HepG2 (cell line): ENCODE data around the gene ABCG1.

ENCODE experiments used
- CTCF ChIP-seq: sonication (generic); formaldehyde crosslinking; IDR thresholded peaks from 2 replicates; pipeline ENCODE4 v1.5.0; 2020; ENCODE audit warnings: mild to moderate bottlenecking, missing genetic modification reagents, moderate library complexity
- ELF4 ChIP-seq: sonication (generic); formaldehyde crosslinking; IDR thresholded peaks from 2 replicates; pipeline ENCODE4 v1.5.0; 2020; ENCODE audit warnings: missing genetic modification reagents, mild to moderate bottlenecking, moderate library complexity, borderline replicate concordance

- TF ChIP-seq CTCF (CRISPR knock-in tag) (no peak), ELF4 (CRISPR knock-in tag) (no peak)
These were observed 1.3 kb downstream of the ABCG1 start for GRCh38 chr21:42220138-42220701.
